HG03108 (cell line): ENCODE data around the gene KCNT1.

Source experiments
- ATAC-seq: cut with Tn5 transposase; IDR thresholded peaks from one replicate; pipeline ENCODE4 v1.9.1; 2021; ENCODE audit warnings: moderate library complexity; ENCODE audit not compliant: unreplicated experiment

The KCNT1 gene

DNA sequence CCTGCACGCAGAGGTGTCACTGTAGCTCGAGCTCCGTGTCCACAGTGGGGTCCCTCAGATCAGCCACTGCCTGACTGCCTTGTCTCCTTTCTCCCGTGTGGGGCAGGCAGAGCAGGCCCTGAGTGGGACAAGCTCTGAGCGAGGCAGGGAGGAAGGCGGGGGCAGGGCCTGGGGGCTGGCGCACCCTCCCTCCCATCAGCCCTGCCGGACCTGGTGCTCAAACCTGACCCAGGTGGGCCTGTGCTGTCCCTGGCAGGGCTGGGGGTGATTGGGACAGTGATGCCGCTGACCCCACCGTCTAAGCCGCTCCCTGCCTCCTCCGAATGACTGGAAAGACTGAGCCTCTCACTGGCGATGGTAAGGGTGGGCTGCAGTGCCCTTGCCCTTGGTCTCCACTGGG is 60.9 kb downstream of the KCNT1 start:
- ATAC-seq, result no peak

DNA sequence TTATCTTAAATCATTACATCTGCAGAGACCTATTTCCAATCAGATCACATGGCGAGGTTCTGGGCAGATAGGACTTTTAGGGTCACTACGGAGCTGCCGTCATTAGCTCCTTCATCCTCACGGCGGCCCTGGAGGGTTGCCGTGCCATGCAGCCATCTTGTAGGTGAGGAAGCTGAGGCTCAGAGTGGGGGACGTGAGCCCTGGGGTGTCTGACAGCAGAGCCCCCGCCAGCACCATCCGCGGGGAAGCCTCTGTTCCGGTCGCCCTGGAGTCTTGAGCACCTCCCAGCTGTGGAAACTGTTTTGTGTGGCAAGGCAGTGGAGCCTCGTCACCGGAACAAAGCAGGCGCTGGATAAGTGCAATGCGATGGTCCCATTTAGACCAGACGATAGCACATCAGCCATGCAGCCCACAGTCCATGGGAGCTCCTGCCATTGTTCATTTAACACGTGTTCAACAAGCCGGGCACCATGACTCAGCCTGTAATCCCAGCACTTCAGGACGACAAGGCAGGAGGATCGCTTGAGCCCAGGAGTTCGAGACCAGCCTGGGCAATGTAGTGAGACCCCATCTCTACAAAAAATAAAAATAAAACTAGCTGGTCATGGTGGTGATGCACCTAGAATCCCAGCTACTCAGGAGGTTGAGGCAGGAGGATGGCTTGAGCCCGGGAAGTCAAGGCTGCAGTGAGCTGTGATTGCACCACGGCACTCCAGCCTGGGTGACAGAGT is 61.9 kb downstream of the KCNT1 start:
- no peak for ATAC-seq

DNA sequence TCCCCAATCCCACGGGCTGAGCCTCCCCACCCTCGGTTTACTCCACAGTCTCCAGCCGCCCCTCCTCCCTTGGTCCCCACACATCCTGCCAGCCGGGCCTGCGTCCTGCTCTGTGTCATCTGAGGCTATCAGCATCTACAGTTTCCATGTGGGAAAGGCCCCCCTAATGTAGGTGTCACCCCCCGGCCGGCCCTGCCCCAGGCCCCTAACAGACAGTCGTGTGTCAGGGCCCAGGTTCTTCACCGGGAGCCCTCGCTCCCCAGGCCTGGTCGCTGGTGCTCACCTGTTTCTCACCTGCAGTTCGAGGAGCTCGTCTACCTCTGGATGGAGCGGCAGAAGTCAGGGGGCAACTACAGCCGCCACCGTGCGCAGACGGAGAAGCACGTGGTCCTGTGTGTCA is 62.7 kb downstream of the KCNT1 start:
- ATAC-seq, result no peak

DNA sequence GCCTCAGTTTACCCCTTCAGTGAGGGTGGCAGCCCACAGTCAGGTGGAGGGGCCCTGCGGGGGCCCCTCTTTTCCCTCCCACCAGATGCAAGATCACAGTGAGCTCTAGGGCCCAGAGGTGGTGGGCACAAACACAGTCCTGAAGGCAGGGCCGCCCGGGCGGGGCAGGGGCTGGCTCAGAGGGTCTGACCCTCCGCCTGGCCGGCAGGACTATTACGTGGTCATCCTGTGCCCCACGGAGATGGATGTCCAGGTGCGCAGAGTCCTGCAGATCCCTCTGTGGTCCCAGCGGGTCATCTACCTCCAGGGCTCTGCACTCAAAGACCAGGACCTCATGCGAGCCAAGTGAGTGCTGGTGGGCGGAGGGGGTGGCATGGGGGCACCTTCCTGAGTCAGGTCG is 63.4 kb downstream of the KCNT1 start:
- no peak for ATAC-seq

DNA sequence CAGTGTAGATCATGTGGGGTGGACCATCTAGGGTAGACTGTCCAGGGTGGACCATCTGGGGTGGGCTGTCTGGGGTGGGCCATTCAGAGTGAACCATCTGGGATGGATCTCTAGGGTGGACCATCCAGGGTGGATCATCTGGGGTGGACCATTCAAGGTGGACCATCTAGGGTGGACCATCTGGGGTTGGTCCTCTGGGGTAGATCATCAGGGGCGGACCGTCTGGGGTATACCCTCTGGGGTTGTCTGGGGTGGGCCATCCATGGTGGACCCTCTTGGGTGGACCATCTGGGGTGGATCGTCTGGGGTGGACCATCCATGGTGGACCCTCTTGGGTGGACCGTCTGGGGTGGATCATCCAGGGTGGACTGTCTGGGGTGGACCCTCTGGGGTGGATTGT is 64.3 kb downstream of the KCNT1 start:
- no peak for ATAC-seq

DNA sequence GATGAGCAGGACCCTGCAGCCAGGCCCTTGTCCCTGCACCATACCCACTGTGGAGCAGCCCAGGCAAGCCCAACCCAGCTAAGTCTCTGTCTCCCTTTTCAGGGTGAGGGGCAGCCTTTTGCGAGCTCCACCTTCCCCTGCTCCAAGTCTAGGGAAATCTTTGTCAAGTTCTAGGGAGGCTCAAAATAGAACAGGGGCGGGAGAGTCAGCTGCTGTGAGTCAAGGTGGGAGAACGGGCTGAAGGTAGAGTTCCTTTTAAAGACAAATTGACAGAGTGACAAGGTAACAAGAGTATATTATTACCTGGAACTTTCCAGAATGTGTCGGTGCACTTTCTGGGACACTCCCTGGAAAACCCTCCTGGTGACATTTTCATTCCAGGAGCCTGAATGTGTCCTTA is 64.7 kb downstream of the KCNT1 start:
- ATAC-seq, result no peak

DNA sequence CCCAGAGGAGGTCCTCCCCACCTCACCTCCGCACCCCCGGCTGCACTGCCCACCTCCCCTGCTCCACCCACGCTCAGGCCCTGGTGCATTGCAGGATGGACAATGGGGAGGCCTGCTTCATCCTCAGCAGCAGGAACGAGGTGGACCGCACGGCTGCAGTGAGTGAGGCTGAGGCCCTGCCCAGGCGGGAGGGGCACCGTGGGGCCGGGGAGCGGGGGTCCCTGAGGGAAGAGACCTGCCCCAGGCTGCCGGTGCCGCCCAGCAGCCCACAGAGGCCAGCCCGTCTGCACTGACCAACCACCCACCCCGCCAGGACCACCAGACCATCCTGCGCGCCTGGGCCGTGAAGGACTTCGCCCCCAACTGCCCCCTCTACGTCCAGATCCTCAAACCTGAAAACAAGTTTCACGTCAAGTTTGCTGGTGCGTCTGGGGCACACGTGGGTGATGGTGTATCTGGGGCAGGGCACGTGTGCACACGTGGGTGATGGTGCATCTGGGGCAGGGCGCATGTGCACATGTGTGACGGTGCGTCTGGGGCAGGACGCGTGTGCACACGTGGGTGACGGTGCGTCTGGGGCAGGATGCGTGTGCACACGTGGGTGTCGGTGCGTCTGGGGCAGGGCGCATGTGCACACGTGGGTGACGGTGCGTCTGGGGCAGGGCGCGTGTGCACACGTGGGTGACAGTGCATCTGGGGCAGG is 66.7 kb downstream of the KCNT1 start:
- ATAC-seq, result no peak

DNA sequence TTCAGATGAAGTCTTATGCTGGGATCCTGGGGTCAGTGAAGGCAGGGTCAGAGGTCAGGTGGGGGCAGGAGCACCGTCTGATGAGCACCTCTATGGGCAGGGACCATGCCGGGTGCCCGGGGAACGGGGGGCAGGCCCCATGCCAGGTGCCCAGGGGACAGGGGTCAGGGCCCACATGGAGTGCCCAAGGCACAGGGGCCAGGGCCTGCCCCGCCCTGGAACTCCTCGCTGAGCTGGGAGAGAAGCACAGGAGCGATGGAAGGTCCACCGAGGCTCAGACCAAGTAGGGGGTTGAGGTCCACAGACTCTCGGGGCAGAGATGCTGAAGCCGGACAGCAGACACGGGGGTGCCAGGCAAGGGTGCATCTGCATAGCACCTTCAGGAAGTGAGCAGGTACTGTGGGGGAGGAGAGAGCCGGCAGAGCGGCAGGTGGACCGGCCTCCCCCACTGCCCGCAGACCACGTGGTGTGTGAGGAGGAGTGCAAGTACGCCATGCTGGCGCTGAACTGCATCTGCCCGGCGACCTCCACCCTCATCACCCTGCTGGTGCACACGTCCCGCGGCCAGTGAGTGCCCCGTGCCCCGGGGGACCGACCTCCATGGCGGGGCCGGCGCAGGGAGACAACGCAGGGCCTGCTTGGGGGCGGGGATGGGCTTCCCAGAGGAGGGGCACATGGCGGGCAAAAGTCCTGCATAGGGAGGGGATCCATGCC is 67.7 kb downstream of the KCNT1 start:
- no peak for ATAC-seq

DNA sequence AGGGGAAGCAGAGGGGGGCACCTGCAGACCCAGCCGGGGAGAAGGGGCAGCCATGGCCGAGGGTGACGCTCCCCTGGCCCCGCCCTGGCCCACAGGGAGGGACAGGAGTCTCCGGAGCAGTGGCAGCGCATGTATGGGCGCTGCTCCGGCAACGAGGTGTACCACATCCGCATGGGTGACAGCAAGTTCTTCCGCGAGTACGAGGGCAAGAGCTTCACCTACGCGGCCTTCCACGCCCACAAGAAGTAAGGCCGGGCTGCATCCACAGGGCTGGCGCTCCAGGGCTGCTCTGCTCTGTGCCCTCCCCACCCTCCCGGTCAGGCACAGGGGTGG is 68.2 kb downstream of the KCNT1 start:
- no peak for ATAC-seq

DNA sequence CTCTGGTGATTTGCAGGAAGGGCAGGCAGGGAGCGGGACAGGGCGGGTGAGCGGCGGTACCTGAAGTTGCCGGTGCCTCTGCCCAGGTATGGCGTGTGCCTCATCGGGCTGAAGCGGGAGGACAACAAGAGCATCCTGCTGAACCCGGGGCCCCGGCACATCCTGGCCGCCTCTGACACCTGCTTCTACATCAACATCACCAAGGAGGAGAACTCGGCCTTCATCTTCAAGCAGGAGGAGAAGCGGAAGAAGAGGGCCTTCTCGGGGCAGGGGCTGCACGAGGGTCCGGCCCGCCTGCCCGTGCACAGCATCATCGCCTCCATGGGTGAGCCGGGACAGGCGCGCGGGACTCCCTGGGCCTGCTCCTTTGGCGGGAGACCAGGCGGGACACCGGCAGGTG is 68.8 kb downstream of the KCNT1 start:
- ATAC-seq, result no peak

DNA sequence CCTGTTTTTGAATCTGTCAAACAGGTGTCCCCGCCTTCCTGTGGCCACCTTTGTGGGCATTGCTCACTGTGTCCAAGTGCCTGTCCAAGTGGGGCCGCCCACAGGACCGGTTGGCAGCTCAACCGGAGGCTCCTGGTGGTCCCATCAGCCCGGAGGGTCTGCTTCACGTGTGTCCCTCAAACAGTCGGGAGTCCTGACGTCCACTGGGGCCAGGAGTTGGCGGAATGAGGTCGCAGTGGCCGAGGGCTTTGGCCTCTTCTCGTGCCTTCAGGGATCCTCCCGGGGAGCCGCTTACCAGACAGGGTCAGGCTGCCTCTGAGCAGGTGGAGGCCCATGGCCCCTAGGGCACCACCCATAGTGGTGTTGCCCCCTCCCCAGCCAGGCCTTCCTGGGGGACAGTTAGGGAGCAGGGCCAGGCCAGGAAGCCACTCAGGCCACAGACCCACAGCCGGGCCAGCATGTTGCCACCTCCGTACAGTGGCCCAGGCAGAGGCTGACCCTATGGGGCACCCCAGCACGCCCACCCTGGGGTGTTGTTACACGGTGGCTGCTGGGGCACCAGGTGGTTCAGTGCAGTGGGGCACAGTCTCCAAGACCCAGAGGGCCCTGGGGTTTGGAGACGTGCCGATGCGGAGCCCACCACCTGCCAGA is 69.5 kb downstream of the KCNT1 start:
- no peak for ATAC-seq

DNA sequence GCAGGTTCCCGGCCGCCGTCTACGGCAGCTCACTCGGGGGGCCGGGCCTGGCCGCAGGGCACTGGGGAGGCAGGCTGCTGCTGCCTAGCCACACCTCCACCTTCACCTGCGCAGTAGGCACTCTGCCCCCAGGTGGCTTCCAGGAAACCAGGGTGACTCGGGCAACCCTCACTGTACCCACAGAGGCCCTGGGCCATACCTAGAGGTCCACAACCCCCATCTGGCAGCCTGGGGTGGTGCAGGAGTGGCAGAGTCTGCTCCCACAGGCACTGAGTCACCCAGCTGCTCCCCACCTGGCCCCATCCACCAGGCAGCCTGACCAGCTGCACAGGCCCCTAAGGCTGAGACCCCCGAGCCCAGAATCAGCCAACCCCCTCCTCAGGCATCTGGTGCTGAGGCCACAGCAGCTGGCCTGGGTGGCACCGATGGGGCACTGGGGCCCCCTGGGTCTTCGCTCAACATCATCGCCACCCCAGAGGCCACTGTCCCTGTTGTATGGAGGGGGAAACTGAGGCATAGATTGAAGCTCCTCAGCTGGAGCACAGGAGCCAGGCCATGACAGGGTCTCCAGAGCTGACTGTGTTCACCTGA is 70.2 kb downstream of the KCNT1 start:
- no peak for ATAC-seq

DNA sequence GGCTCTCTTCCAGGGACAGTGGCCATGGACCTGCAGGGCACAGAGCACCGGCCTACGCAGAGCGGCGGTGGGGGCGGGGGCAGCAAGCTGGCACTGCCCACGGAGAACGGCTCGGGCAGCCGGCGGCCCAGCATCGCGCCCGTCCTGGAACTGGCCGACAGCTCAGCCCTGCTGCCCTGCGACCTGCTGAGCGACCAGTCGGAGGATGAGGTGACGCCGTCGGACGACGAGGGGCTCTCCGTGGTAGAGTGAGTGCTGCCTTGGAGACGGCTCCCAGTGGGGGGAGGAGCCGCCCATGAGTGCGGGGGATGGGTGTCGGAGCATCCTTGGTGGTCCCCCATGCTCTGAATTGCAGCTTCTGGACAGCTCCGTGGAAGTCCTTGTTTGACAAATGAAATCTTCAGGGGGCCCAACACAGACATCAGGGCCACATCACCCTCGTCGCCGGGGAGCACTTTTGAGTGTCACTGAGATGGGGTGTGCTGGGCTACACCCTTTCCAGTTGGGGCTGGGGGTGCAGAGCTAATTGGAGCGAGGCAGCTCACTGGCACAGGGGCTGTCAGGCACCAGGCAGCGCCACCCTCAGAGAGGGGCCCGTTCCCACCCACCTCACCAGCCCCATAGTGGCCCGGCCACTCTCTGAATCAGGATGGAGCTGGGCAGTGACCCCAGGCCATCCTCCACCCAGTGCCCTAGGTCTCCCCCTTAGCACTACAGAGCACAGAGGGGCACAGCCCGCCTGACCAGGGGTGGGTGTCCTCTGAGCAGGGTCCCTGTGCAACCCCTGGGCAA is 70.9 kb downstream of the KCNT1 start:
- no peak for ATAC-seq

DNA sequence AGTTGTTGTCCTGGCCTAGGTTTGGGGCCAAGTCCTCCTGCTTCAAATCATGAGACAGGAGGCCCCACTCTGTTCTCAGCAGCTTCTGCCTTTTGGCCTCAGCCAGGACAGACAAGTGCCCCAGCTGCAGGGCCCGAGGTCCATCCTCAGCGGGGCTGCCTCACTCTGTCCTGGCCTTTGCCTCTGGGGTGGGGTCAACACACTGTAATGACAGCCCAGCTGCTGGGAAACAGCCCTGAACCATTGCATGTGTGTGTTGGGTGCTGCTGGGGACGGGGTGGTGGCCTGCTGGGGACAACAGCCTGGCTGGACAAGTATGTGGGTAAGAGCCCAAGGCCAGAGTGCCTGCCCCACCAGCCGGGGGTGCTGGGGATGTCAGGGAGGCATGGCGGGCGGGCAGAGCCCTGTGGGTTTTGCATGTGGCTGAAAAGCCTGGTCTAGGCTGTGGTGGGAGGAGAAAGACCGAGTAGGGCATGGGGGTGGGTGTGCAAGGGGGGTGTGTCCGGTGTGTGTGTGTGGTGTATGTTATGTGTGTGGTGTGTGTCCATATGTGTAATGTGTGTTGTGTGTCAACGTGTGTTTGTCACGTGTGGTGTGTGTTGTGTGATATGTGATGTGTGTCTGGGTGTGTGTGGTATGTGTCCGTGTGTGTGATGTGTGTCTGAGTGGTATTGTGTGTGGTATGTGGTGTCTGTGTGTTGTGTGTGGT is 71.7 kb downstream of the KCNT1 start:
- ATAC-seq, result no peak

DNA sequence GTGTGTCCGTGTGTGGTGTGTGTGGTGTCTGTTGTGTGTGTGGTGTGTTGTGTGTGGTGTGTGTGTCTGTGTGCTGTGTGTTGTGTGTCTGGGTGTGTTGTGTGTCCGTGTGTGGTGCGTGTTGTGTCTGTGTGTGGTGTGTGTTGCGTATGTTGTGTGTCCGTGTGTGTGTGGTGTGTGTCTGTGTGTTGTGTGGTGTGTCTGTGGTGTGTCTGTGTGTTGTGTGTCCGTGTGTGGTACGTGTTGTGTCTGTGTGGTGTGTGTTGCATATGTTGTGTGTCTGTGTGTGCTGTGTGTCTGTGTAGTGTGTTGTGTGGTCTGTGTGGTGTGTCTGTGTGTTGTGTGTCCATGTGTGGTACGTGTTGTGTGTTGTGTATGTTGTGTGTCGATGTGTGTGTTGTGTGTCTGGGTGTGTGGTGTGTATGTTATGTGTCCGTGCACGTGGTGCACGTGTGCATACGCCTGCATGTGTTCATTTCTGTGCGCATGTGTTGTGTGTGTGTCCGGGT is 72.3 kb downstream of the KCNT1 start:
- ATAC-seq, result no peak

DNA sequence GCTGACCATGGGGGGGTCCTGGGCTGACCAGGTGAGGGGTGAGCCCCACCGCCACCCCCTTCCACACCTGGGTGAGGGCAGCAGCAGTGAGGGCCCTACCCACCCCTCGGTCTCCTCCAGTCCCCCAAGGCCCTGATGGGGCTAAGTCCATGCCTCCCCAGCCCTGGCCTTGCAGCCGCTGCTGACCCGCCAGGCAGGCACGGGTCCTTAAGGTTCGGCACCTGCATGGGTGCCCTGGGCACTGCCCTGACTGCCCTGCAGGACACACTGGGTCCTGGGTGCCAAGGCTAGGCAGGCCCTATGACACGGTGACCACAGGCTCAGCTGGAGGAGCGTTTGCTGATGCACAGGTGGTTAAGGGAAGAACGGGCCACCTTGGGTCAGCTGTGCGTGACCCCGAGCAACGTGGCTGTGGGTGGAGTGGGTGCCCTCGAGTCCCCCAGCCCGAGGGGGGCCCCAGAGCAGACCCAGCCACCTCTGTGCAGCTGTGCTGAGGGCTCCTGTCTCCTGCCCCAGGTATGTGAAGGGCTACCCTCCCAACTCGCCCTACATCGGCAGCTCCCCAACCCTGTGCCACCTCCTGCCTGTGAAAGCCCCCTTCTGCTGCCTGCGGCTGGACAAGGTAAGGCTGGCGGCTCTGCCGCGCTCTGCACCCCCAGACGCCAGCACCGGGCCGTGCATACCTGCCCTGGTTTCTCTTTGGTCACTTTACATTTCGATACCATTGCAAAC is 73.0 kb downstream of the KCNT1 start:
- ATAC-seq, result no peak

DNA sequence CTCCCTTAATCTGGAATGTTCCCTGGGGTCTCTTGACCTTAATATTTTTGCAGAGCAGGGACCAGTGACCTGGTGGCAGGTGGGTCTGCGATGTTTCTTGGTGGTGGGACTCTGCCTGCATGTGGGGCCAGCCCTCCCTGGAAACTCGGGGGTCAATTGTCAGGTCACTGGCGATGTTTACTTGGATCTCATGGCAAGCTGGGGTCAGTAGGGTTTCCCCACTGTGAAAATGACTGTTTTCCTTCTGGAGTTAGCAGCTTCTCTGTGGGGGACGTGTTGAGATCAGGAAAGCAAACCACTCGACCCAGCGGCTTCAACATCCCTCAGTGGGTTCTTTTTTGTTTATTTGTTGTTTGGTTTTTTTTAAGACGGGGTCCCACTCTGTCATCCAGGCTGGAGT is 73.9 kb downstream of the KCNT1 start:
- ATAC-seq, result no peak

DNA sequence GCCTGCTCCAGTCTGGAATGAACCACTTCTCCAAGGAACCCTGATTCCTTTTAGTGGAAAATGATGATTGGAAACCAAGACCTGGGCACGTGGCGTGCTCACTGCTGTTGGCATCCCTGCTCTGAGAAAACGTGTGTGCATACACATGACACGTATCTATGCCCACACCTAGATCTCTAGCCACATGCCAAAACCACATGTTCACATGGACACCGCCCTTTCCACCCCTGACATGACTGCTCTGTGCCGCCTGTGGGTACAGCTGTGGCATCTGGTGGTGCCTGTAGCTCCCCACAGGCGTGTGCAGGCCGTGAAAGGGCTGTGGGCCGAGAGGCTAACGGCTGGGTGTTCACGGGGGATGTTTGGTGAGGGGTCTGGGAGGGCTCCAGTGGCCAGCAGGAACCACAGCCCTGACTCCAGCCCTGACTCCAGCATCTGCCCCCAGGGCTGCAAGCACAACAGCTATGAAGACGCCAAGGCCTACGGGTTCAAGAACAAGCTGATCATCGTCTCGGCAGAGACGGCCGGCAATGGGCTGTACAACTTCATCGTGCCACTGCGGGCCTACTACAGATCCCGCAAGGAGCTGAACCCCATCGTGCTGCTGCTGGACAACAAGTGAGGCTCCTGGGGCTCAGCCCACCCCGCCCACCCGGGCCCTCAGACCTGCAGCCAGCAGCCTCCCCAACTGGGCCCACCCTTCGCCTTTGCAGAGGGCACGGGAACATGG is 75.1 kb downstream of the KCNT1 start:
- ATAC-seq, result no peak
